HG03565 (cell line): ENCODE measurements around the gene GSS.
"Not testable (repeated sequence)": the region's sequence is repeated elsewhere in the genome, so short reads cannot be mapped to it uniquely, and the experiment has no call there.

Source experiments
- ATAC-seq: cut with Tn5 transposase; IDR thresholded peaks from one replicate; pipeline ENCODE4 v1.9.1; 2021; ENCODE audit warnings: mild to moderate bottlenecking, moderate library complexity; ENCODE audit not compliant: unreplicated experiment

The GSS gene

DNA sequence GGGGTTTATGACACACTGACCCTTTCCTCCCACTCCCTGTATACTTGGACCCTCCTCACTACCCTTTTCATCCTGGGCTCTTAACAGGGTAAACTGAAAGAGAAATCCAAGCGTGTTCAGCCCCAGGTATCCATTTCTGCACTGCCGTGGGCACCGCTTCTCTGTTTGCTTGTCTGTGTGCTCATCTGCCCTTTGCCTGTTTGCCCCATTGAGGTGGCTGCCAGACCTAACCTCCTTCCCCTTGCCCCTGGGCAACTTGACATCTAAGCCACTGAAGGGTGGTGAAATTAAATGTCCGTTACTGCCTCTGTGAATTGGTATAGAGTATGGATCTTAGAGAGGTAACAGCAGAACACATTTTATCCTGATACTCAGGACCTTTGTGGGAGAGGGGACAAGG is 40.5 kb downstream of the GSS start:
- ATAC-seq, result no peak

DNA sequence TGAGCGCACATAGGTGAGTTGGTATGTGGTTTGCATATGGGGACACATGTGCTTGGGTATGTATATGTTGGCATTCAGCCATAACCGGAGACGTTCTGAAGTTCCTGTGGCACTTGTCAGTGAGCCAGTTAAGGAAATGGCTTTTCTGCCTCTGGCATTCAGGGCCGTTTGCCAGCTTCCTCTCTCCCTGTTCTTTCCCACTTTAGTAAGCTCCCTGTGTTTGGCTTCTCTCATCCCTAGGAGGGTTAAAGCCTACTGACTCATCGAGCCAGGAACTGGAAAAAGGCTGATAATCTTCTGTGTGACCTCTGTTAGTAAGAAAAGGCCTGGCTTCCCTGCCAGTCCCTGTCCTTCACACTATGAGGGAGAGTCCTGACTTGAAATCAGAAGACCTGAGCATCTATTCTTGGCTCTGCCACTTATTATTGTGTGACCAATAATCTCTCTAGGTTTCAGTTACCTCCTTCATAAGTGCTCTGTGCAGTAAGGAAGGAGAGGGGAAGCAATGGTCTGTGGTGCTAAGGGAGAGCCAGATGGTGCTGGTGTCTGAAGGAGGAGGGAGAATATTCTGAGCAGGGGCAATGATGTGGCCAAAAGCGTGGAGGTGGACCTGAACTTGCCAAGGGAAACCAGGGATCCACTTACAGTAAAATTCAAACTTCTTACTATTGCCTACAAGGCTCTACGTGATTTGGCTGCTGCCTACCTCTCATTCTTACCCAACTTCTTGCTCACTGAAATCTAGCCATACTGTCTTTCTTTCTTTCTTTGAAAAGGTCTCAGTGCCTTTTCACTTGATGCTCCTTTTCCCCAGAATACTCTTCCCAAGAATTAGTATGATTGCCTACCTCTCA is 47.8 kb downstream of the GSS start:
- no peak for ATAC-seq

GRCh38 chr20:34904202-34904621 is 51.4 kb downstream of the GSS start:
- no peak for ATAC-seq

DNA sequence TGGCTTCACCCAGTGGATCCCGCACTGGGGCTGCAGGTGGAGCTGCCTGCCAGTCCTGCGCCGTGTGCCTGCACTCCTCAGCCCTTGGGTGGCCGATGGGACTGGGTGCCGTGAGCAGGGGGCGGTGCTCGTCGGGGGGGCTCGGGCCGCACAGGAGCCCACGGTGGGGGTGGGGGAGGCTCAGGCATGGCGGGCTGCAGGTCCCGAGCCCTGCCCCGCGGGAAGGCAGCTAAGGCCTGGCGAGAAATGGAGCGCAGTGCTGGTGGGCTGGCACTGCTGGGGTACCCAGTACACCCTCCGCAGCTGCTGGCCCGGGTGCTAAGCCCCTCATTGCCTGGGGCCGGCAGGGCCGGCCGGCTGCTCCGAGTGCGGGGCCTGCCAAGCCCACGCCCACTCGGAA is 56.9 kb downstream of the GSS start:
- not testable (repeated sequence) for ATAC-seq

GRCh38 chr20:34898129-34898528 is 57.5 kb downstream of the GSS start:
- ATAC-seq, result not testable (repeated sequence)

DNA sequence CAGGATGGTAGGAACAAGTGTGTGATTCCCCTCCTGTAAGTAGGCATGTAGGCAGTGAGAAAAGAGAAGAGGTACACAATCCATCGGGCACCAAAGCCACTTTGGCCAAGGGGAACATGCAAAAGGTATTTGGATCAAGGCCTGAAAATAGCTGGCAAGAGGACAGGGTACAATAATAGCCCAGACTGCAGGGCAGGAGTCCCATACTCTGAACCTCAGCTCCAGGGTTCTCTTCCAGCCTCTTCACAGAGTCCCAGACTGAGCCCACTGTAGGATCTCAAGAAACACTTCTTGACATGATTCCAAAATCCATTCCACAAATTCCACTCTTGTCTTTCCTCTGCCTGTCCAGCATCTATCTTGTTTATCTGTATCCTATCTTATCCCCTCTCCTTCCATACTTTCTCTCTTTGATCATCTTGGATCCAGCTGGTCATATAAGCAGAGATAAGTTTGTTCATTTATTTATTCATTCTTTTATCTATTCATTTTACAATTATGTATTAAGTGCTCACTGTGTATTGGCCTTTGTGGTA is 59.5 kb downstream of the GSS start:
- no peak for ATAC-seq

GRCh38 chr20:34895465-34895864 is 60.1 kb downstream of the GSS start:
- ATAC-seq, result no peak

- no peak for ATAC-seq
Measured at GRCh38 chr20:34894723-34895122, 60.9 kb downstream of the GSS start.

DNA sequence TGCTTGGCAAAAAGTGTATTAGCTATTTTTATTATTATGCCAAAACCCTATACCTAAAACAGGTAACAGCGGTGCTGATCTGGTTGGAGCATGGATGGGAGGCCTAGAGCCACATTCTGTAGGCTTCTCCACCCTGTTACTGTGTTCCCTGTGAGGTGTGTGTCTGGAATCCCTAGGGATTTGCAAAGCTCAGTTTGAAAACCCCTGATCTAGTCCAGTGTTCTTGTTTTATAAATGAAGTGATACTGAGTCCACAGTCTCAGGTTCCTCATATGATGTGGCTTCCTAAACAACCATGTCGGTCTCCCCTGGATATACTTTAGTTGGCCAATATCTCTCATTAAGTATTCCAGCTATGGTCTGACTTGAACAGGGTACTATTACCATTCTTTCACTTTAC is 62.9 kb downstream of the GSS start:
- no peak for ATAC-seq

GRCh38 chr20:34891166-34892062 is 64.2 kb downstream of the GSS start:
- ATAC-seq, result no peak

DNA sequence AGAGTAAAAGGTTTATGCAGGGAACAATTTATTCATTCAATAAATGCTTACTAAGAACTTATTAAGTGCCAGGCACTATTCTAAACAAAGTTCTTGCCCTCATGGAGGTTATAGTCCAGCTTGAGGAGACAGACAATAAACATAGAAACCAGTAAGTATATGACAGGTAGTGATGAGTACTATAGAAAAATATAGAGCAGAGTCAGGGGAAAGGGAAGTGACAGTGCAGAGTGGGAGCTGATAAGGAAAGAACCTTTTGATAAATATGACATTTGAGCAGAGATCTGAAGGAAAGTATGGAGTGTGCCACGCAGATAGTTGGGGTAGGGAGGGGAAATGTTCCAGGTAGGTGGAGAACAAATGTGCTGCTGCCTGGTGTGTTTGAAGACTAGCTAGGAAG is 67.1 kb downstream of the GSS start:
- ATAC-seq, result no peak

DNA sequence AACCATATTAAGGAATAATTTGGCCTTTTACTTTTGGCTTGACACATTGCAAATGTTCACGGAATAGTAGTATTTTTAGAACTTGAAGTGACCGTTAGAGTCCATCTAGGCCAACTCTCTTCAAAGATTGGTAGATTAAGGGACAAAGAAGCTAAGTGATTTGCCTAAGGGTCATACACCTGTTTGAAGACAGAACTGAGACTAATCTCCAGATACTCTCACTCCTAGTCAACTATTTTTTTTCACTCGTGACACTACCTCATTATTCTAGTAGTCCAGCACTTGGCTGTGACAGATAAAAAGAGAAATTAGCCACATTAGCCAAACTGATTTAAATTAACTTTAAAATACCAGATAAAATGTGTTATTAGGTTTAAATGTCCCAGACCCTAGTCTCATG is 68.6 kb downstream of the GSS start:
- no peak for ATAC-seq

DNA sequence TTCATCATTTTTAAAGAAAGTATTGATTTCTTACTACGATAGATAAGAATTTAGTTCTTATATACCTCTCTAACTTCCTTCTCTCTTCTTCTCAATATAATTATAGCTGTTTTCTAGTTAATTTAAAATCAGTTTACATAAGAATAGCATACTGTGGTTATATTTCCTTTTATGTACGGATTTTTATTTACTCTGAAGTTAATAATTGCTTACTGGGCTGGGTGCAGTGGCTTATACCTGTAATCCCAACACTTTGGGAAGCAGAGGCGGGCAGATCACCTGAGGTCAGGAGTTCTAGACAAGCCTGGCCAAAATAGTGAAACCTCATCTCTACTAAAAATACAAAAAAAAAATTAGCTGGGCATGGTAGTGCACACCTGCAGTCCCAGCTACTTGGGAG is 69.5 kb downstream of the GSS start:
- no peak for ATAC-seq

- no peak for ATAC-seq
Measured at GRCh38 chr20:34884260-34884659, 71.3 kb downstream of the GSS start.

- no peak for ATAC-seq
Measured at GRCh38 chr20:34883809-34884208, 71.8 kb downstream of the GSS start.

DNA sequence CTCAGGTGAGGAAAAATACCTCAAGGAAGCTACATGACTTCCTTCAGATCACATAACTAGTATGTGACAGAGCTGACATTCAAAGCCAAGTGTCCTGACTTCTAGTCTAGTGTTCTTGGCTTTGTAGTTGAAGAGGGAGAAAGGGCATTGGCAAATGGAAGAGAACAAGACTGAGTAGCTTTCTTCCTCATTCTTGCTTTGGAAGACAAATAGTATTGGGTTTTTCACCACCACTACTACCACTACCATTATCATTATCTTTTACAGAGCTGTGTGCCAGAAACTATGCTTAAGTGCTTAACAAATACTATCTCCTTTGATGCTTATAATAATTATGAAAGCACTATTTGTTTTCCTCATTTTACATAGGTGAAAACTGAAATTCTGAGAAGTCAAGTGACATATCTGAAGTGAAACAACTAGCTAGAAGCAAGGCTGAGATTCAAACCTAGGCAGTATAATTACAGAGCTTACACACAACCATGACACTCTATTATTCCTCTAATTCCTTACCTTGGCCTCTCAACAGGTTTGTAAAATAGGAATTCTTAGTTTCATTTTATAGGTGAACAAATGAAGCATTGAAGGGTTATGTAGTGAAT is 72.4 kb downstream of the GSS start:
- no peak for ATAC-seq

GRCh38 chr20:34881689-34882088 is 73.9 kb downstream of the GSS start:
- ATAC-seq, result no peak

- ATAC-seq, result not testable (repeated sequence)
Measured at GRCh38 chr20:34880971-34881370, 74.6 kb downstream of the GSS start.

- no peak for ATAC-seq
Measured at GRCh38 chr20:34880215-34880850, 75.3 kb downstream of the GSS start.
